Vagina (tissue), 2 donors: ENCODE measurements around the gene GCSAM. TPM values are rescaled to one million over a fixed set of nuclear protein-coding genes. Genes with fewer than 3 reads are reported as not detected.

ENCODE experiments used
- DNase-seq, 2 donors: peaks; one replicate each; pipeline ENCODE4 v3.0.0-alpha.2; 2017; ENCODE audit errors: extremely low spot score in 2 of 2
- H3K27ac ChIP-seq: fragments of 200-600 bp; sonication (generic); one replicate; pipeline ENCODE4 v1.5.1; 2019
- H3K27me3 ChIP-seq: fragments of 200-600 bp; sonication (generic); one replicate; pipeline ENCODE4 v1.5.1; 2019
- H3K36me3 ChIP-seq, 2 donors: fragments of 200-600 bp; sonication (generic); one replicate each; pipeline ENCODE4 v1.5.1; 2017 to 2019
- H3K4me1 ChIP-seq: fragments of 200-600 bp; sonication (generic); one replicate; pipeline ENCODE4 v1.5.1; 2019
- H3K4me3 ChIP-seq, 2 donors: fragments of 200-600 bp; sonication (generic); 1 replicate in 1 of 2; 2 replicates in 1 of 2; pipeline ENCODE4 v1.5.1; 2016 to 2019
- H3K9me3 ChIP-seq: fragments of 200-600 bp; sonication (generic); one replicate; pipeline ENCODE4 v1.5.1; 2019
- POLR2A ChIP-seq, 2 donors: fragments of 450-650 bp; IDR thresholded peaks; one replicate each; pipeline ENCODE4 v1.6.1; 2017; ENCODE audit warnings: antibody characterized with exemption in 2 of 2, mild to moderate bottlenecking in 2 of 2, moderate library complexity in 2 of 2
- POLR2AphosphoS5 ChIP-seq, 2 donors: sonication (generic); formaldehyde crosslinking; IDR thresholded peaks; one replicate each; pipeline ENCODE4 v1.9.0; 2017; ENCODE audit warnings: antibody characterized with exemption in 2 of 2, mild to moderate bottlenecking in 2 of 2, low read depth in 1 of 2; ENCODE audit not compliant: insufficient read depth in 1 of 2
- intact Hi-C: fragments of 100-400 bp; cut with DNase I; formaldehyde crosslinking; loops from one replicate; pipeline ENCODE4 v1.15.1; 2023
- total RNA-seq: library from RNA; depleted of rRNA; stranded (reverse); fragments of >200 nt; gene quantifications from one replicate; pipeline ENCODE4 v1.2.3, GENCODE V29; 2016
- TF ChIP-seq, protein P1 (sequence below), 3 experiments: fragments of 450-650 bp in 2 of 3; fragments of 200-600 bp in 1 of 3; sonication (generic) in 1 of 3; IDR thresholded peaks; one replicate each; pipeline ENCODE4 v1.5.1; 2017 to 2019; ENCODE audit warnings: antibody characterized with exemption in 3 of 3, mild to moderate bottlenecking in 2 of 3, moderate library complexity in 2 of 3

The GCSAM gene
- total RNA-seq, 1 donor from 2014 or later, result 1.5 TPM

DNA sequence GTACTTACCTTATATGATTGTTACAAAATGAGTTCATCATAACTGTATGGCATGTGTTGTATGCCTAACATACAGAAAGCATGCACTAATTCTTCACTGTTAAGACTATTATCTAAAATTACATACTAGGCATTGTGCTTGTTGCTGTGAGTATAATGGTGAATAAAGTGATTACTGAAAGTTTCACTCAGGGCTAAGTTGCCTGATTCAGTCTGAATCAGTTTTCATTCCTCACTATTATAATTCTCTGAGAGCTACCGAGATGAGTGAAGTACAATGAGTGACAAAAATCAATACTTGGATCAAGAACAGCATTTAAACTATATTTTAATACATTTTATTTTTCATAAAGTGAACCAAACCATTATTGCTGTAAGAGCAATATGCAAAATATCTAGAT lies 7.5 kb upstream of the GCSAM start:
- intact Hi-C loops, result no loop called here
- no peaks in the 10 kb centered on the region for H3K4me1 ChIP-seq
- no peak overlapping the region for H3K27ac ChIP-seq
- peaks cover 7% of the 10 kb centered on the region for H3K9me3 ChIP-seq
- H3K4me3 ChIP-seq, result no peak overlapping the region
- H3K36me3 ChIP-seq, result no peaks in the 10 kb centered on the region
- no peaks in the 10 kb centered on the region for H3K27me3 ChIP-seq
- no peak for DNase-seq
- no peak for TF ChIP-seq POLR2AphosphoS5 (IDR thresholded peaks at IDR 0.05; ENCODE audit: insufficient read depth in 1 of 2, low read depth in 1 of 2)
- no peak for TF ChIP-seq POLR2A (IDR thresholded peaks at IDR 0.05)
- TF ChIP-seq, protein P1, sequence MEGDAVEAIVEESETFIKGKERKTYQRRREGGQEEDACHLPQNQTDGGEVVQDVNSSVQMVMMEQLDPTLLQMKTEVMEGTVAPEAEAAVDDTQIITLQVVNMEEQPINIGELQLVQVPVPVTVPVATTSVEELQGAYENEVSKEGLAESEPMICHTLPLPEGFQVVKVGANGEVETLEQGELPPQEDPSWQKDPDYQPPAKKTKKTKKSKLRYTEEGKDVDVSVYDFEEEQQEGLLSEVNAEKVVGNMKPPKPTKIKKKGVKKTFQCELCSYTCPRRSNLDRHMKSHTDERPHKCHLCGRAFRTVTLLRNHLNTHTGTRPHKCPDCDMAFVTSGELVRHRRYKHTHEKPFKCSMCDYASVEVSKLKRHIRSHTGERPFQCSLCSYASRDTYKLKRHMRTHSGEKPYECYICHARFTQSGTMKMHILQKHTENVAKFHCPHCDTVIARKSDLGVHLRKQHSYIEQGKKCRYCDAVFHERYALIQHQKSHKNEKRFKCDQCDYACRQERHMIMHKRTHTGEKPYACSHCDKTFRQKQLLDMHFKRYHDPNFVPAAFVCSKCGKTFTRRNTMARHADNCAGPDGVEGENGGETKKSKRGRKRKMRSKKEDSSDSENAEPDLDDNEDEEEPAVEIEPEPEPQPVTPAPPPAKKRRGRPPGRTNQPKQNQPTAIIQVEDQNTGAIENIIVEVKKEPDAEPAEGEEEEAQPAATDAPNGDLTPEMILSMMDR (IDR thresholded peaks at IDR 0.05), result no peak

DNA sequence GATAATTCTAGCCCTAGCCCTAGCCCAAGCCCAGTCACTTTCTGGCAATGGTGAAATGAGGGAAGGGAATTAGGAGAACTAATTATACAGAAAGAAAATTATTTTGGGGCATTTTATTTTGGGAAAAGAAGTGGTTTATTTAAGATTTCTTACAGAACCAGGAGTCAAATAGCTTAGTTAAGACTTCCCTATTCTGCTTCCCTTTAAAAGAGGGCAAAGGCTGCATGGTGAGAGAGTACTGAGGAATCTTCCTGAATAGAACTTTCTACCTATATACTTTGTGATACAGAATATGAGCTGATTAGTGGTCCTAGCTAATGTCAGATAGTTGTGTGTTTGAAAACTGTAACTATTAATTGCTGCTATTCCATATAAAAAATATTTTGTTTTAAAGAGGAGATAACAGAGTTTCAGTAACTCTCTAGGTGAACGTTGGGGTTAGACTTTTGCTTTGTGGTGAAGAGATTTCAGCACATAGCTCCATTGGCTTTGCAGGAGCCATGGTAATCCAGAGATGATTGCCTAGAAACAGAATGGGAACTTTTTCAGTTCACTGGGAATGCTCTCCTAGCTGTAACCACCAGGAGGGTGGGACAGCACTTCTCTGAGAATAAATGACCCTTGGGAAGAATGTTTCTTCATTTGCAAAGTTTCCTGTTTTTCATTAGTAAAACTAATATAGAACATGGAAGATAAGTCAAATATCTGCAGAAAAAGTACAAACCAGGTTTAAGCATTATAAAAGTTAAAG lies 5.3 kb upstream of the GCSAM start:
- Histone ChIP-seq H3K4me3 (no peak overlapping the region), H3K4me1 (no peaks in the 10 kb centered on the region)

DNA sequence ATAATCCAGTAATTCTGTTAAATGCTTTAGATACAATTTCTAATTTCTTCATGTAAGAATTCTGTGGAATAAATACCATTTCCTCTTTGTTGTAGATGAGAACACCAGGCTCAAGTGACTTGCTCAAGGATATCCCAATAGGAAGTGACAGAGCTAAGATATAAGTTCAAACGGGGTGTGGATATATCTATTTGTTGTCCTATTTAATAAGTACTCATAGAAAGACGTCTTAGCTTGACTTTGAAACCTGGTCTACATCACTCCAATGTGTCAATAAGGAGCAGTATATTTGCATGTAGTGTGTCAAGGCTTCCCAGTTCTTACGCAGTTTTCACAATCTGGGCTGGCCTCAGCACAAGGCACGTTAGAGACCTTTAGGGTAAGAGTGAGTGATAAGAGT lies 4.7 kb upstream of the GCSAM start:
- Histone ChIP-seq H3K4me3 (no peak overlapping the region), H3K27ac (no peak overlapping the region), H3K4me1 (no peaks in the 10 kb centered on the region), H3K27me3 (no peaks in the 10 kb centered on the region), H3K9me3 (no peaks in the 10 kb centered on the region), H3K36me3 (no peaks in the 10 kb centered on the region)
- intact Hi-C loops, result no loop called here
- no peak for TF ChIP-seq POLR2AphosphoS5 (IDR thresholded peaks at IDR 0.05; ENCODE audit: insufficient read depth in 1 of 2, low read depth in 1 of 2)
- TF ChIP-seq POLR2A (IDR thresholded peaks at IDR 0.05), result no peak
- TF ChIP-seq, protein P1 (IDR thresholded peaks at IDR 0.05), result no peak
- DNase-seq, result no peak

More for the DNA sequence above, 5.3 kb upstream of the GCSAM start:
- no peaks in the 10 kb centered on the region for H3K36me3 ChIP-seq
- DNase-seq, result no peak
- no peaks in the 10 kb centered on the region for H3K9me3 ChIP-seq
- no peak overlapping the region for H3K27ac ChIP-seq
- TF ChIP-seq POLR2A (IDR thresholded peaks at IDR 0.05) (no peak), POLR2AphosphoS5 (IDR thresholded peaks at IDR 0.05; ENCODE audit: insufficient read depth in 1 of 2, low read depth in 1 of 2) (no peak)
- TF ChIP-seq, protein P1 (IDR thresholded peaks at IDR 0.05), result no peak
- H3K27me3 ChIP-seq, result no peaks in the 10 kb centered on the region
- intact Hi-C loops, result no loop called here

DNA sequence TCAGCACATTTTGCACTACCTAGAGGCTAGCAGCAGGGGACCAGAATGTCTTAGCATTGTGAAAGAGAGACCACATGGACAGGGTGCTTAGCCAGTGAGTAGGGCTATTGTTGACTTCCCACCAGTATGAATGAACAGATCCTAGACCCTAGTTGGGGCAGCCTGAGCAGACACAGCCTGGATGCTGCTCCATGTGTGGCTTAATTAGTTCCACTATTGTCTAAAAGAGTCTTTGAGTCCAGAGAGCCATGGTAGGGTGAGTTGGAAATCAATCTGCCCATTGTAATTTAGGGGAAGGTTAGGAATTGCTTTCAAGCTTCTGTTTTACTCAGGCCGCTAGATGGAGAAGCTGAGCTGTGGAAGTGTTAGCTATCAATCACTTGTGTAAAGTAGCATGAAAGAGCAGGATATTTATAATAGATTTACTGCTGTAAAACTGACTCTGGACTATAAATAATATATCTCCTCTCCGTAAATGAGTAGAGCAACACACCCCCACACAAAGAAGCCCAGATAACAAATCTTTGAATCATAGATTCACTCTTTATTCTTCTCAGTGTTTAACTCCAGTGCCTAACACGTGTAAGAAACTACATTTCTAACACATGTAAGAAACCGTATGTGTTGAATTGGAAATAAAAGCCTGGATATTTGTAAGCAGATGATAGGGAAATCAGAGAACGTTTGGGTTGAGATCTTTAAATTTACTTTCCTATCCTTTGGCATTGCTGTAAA lies 4.1 kb upstream of the GCSAM start:
- Histone ChIP-seq H3K27me3 (no peaks in the 10 kb centered on the region), H3K27ac (no peak overlapping the region), H3K4me1 (no peaks in the 10 kb centered on the region), H3K36me3 (no peaks in the 10 kb centered on the region), H3K9me3 (no peaks in the 10 kb centered on the region), H3K4me3 (no peak overlapping the region)
- DNase-seq, result no peak
- TF ChIP-seq POLR2A (IDR thresholded peaks at IDR 0.05), result no peak
- TF ChIP-seq, protein P1 (IDR thresholded peaks at IDR 0.05), result peak in 1 of 3 experiments; percentile 20
- intact Hi-C loops, result no loop called here

DNA sequence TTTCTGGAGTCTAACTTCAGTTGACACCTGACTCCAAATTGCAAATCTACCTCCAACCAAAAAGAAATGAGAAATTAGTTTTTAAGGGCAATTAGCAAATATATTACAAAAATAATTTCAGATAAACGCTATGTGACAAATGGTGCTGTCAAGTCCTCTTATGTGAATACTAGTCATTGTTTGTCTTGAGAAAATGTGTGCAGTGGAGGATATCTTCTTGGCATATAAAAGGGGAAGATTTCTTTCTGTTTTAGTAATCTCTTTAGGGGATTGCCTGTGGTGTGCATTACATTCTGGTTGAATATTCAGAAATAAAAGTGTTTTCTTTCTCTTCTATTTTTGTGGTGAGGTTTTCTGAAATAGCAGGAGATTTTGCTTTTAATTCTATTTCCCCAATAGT lies 3.0 kb upstream of the GCSAM start:
- Histone ChIP-seq H3K36me3 (no peaks in the 10 kb centered on the region), H3K4me3 (no peak overlapping the region), H3K27me3 (no peaks in the 10 kb centered on the region), H3K27ac (no peak overlapping the region), H3K9me3 (no peaks in the 10 kb centered on the region), H3K4me1 (no peaks in the 10 kb centered on the region)
- DNase-seq, result no peak
- intact Hi-C loops, result no loop called here
- TF ChIP-seq, protein P1 (IDR thresholded peaks at IDR 0.05), result no peak
- TF ChIP-seq POLR2A (IDR thresholded peaks at IDR 0.05), result no peak
- no peak for TF ChIP-seq POLR2AphosphoS5 (IDR thresholded peaks at IDR 0.05; ENCODE audit: insufficient read depth in 1 of 2, low read depth in 1 of 2)
